Panc1 (cell line): ENCODE results near the gene RRP1.

Experiments
- CTCF ChIP-seq: fragments of 450-650 bp; IDR thresholded peaks from 2 replicates; pipeline ENCODE4 v1.5.1; 2017; ENCODE audit warnings: mild to moderate bottlenecking
- POLR2AphosphoS5 ChIP-seq: IDR thresholded peaks from 2 replicates; pipeline ENCODE4 v1.6.1; 2012; ENCODE audit warnings: mild to moderate bottlenecking, low read depth, low read length, moderate library complexity
- REST ChIP-seq, 2 experiments: IDR thresholded peaks; 2 replicates each; pipeline ENCODE4 v1.6.1; 2011 to 2012; ENCODE audit warnings: low read depth in 2 of 2, control low read depth in 1 of 2, low read length in 1 of 2, mild to moderate bottlenecking in 1 of 2, moderate library complexity in 1 of 2; ENCODE audit not compliant: insufficient read depth in 1 of 2
- TCF7L2 ChIP-seq: IDR thresholded peaks from 2 replicates; pipeline ENCODE4 v1.6.1; 2011; ENCODE audit warnings: mild to moderate bottlenecking, low read depth, low read length, inconsistent platforms

GRCh38 chr21:43799301-43799840, 10.0 kb downstream of the RRP1 start:
- TF ChIP-seq CTCF (no peak), TCF7L2 (no peak), POLR2AphosphoS5 (no peak), REST (IDR thresholded peaks at IDR 0.05; ENCODE audit: insufficient read depth in 1 of 2, low read depth in 2 of 2, low read length in 1 of 2) (no peak)
